Smooth muscle cell (in vitro differentiated cells): ENCODE data around the gene PTPRK. TPM values are rescaled to one million over a fixed set of nuclear protein-coding genes. Genes with fewer than 3 reads are reported as not detected.

Experiments used
- DNase-seq: peaks from one replicate; lab custom pipeline; 2025; ENCODE audit not compliant: unreplicated experiment; lab: John Stamatoyannopoulos, UW
- H2AFZ ChIP-seq: fragments of 200-600 bp; sonication (generic); 2 replicates; pipeline ENCODE4 v1.6.0; 2016; ENCODE audit warnings: antibody characterized with exemption, low read depth, mild to moderate bottlenecking
- H3F3A ChIP-seq: fragments of 200-600 bp; sonication (generic); 2 replicates; pipeline ENCODE4 v1.6.0; 2017; ENCODE audit warnings: antibody characterized with exemption, low read depth
- H3K27ac ChIP-seq: fragments of 200-600 bp; sonication (generic); 2 replicates; pipeline ENCODE4 v1.5.1; 2016; ENCODE audit warnings: low read depth, mild to moderate bottlenecking
- H3K27me3 ChIP-seq: fragments of 200-600 bp; sonication (generic); 2 replicates; pipeline ENCODE4 v1.6.1; 2016; ENCODE audit warnings: low read depth, mild to moderate bottlenecking
- H3K36me3 ChIP-seq: fragments of 200-600 bp; sonication (generic); 2 replicates; pipeline ENCODE4 v1.5.1; 2016; ENCODE audit warnings: low read depth
- H3K4me1 ChIP-seq: fragments of 200-600 bp; sonication (generic); 2 replicates; pipeline ENCODE4 v1.5.1; 2016; ENCODE audit warnings: low read depth
- H3K4me2 ChIP-seq: fragments of 200-600 bp; sonication (generic); 2 replicates; pipeline ENCODE4 v1.6.0; 2016; ENCODE audit warnings: mild to moderate bottlenecking
- H3K4me3 ChIP-seq: fragments of 200-600 bp; sonication (generic); 2 replicates; pipeline ENCODE4 v1.5.1; 2016; ENCODE audit warnings: mild to moderate bottlenecking
- H3K79me2 ChIP-seq: fragments of 200-600 bp; sonication (generic); 2 replicates; pipeline ENCODE4 v1.6.0; 2016; ENCODE audit warnings: low read depth, mild to moderate bottlenecking
- H3K9ac ChIP-seq: fragments of 200-600 bp; sonication (generic); 2 replicates; pipeline ENCODE4 v1.6.0; 2016; ENCODE audit warnings: low read depth
- H3K9me3 ChIP-seq: fragments of 200-600 bp; sonication (generic); replicated peaks from 2 replicates; pipeline ENCODE4 v1.5.1; 2016; ENCODE audit warnings: low read depth
- H4K20me1 ChIP-seq: fragments of 200-600 bp; sonication (generic); 2 replicates; pipeline ENCODE4 v1.6.0; 2016; ENCODE audit warnings: low read depth
- WGBS: methylation state at CpG from one replicate; pipeline ENCODE4 v1.1.7; 2016; ENCODE audit warnings: low lambda C conversion rate; 5-methylcytosine and 5-hydroxymethylcytosine counted together
- polyA plus RNA-seq: library from polyadenylated mRNA; unstranded; fragments of >200 nt; fragmentation: Nextera tagmentation; extraction: Ambion mirVana; gene quantifications from 2 replicates; pipeline ENCODE4 v1.2.1, GENCODE V29; 2016
- total RNA-seq: library from RNA; depleted of rRNA; stranded (reverse); fragments of >200 nt; gene quantifications from 2 replicates; pipeline ENCODE4 v1.2.3, GENCODE V29; 2014
- TF ChIP-seq, protein P1 (sequence below): fragments of 200-600 bp; sonication (generic); IDR thresholded peaks from 2 replicates; pipeline ENCODE4 v1.5.1; 2017; ENCODE audit warnings: borderline replicate concordance, mild to moderate bottlenecking, antibody characterized with exemption; ENCODE audit not compliant: insufficient read depth, poor library complexity, severe bottlenecking

The PTPRK gene
- 45.4 and 50.4 TPM in 2 replicates for total RNA-seq
- 21.7 and 32.3 TPM in 2 replicates for polyA plus RNA-seq

DNA sequence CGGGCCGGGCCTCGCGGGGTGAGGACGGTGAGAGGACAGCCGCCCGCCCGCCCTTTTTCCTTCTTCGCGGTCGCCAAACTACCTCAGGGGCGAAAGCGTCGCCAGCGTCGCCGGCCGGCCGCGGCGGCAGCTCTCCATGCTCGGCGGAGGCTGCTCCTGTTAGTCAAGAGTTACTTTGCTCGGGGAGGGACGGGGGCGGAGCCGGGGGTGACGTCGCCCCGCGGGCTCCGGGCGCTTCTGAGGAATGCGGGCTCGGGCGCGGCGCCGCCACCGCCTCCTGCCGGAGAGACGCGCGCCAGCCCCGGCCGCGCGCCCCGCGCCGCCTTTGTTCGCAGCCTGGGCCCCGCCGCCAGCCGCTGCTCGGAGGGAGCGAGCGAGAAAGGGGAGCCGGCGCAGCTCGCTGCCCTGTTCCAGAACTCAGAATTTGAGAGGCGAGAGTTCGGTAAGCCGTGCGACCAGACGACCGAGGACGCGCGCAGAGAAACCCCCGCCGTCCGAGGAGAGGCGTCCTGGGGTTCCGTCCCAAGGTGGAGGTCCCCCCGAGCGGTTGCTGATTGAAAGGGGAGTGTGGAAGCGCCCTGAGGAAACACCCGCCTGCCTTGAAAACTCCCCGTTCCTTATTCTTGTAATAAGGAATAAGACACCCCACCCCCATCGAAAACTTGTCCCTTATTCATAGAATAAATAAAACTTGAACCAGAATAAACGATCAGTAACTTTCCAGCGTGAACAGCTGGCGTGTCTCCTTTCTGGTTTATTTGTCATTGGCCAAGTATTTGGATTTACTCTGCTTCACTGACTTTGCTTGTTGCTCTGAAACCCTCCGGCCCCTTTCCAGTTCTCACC, at the start of gene PTPRK:
Gene PTPRK (minus strand): TSS at position 164 of the 846 bp plus-strand sequence. CDS start 241 bp downstream, outside the sequence.
- H3K27ac ChIP-seq, result peak within 1 kb of the TSS; percentile 100
- H3K36me3 ChIP-seq, result no peaks in the 10 kb centered on the region
- peak within 1 kb of the TSS; percentile 99 for H3K9ac ChIP-seq
- peak within 1 kb of the TSS; percentile 85 for H3K4me3 ChIP-seq
- TF ChIP-seq, protein P1, sequence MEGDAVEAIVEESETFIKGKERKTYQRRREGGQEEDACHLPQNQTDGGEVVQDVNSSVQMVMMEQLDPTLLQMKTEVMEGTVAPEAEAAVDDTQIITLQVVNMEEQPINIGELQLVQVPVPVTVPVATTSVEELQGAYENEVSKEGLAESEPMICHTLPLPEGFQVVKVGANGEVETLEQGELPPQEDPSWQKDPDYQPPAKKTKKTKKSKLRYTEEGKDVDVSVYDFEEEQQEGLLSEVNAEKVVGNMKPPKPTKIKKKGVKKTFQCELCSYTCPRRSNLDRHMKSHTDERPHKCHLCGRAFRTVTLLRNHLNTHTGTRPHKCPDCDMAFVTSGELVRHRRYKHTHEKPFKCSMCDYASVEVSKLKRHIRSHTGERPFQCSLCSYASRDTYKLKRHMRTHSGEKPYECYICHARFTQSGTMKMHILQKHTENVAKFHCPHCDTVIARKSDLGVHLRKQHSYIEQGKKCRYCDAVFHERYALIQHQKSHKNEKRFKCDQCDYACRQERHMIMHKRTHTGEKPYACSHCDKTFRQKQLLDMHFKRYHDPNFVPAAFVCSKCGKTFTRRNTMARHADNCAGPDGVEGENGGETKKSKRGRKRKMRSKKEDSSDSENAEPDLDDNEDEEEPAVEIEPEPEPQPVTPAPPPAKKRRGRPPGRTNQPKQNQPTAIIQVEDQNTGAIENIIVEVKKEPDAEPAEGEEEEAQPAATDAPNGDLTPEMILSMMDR, result peak; percentile 50
- peak within 1 kb of the TSS; percentile 90 for H2AFZ ChIP-seq
- H3K4me1 ChIP-seq, result peaks cover 38% of the 10 kb centered on the region
- WGBS, result under 1% methylated on average over 61 of the region's 85 CpGs
- no peaks in the 10 kb centered on the region for H3K9me3 ChIP-seq
- peak within 1 kb of the TSS; percentile 88 for H3K4me2 ChIP-seq
- H4K20me1 ChIP-seq, result peaks cover 30% of the 10 kb centered on the region
- H3K27me3 ChIP-seq, result no peaks in the 10 kb centered on the region
- peaks cover 35% of the 10 kb centered on the region for H3K79me2 ChIP-seq
- DNase-seq, result peak; percentile 81
- peaks cover 2% of the 10 kb centered on the region for H3F3A ChIP-seq

DNA sequence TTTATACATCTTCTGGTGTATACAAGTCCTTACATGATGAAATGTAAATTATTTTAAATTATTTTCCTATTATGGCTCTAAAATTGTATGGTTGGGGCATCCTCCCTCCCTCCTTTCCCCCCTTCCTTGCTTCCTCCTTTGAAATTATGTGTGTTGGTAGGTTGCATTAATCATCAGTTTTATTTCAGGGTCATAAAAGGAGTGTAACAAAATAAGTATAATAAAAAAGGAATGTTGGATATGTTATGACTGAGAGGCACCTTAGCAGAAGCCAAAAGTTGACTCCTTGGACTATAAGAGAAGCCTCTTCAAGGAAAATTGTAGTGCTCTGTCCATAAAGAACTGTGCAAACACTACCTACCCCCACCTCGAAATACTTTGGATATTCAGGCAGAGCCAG, 46.6 kb upstream of the PTPRK start:
- no peaks in the 10 kb centered on the region for H4K20me1 ChIP-seq
- WGBS, result 88% methylated on average over 1 of the region's 1 CpG
- no peak overlapping the region for H3K4me2 ChIP-seq
- H2AFZ ChIP-seq, result no peak overlapping the region
- no peak overlapping the region for H3K9ac ChIP-seq
- no peaks in the 10 kb centered on the region for H3K79me2 ChIP-seq
- H3F3A ChIP-seq, result no peaks in the 10 kb centered on the region
- TF ChIP-seq, protein P1, result no peak
- no peaks in the 10 kb centered on the region for H3K4me1 ChIP-seq
- no peaks in the 10 kb centered on the region for H3K36me3 ChIP-seq
- H3K4me3 ChIP-seq, result no peak overlapping the region
- H3K9me3 ChIP-seq, result no peaks in the 10 kb centered on the region
- no peak overlapping the region for H3K27ac ChIP-seq
- H3K27me3 ChIP-seq, result no peaks in the 10 kb centered on the region
- no peak for DNase-seq

DNA sequence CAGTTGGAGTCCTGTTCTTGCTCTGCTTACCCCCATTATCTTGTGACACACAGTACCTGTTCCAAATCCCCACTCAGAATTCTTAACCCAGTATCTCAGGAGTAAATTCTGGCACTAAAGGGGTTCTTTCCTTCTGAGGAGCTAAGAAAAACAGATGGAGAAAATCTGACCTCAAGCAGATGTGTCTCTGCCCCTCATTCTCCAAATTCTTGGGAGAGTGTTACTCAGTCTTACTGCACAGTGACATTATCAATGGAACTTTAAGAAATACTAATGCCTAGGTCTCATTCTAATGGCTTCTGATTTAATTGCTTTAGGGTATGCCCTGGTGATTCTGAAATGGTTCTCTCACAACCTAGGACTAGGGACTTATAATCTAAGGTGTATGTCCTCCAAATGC, 40.6 kb upstream of the PTPRK start:
- TF ChIP-seq, protein P1, result no peak
- H3K36me3 ChIP-seq, result no peaks in the 10 kb centered on the region
- H3K79me2 ChIP-seq, result no peaks in the 10 kb centered on the region
- H3K4me2 ChIP-seq, result no peak overlapping the region
- no peak overlapping the region for H3K9ac ChIP-seq
- H3K27ac ChIP-seq, result no peak overlapping the region
- no peaks in the 10 kb centered on the region for H3K9me3 ChIP-seq
- H3K4me3 ChIP-seq, result no peak overlapping the region
- H3K27me3 ChIP-seq, result no peaks in the 10 kb centered on the region
- H2AFZ ChIP-seq, result no peak overlapping the region
- H4K20me1 ChIP-seq, result no peaks in the 10 kb centered on the region
- H3F3A ChIP-seq, result no peaks in the 10 kb centered on the region
- H3K4me1 ChIP-seq, result no peaks in the 10 kb centered on the region
- DNase-seq, result no peak
